Colonic mucosa (tissue), 4 donors: ENCODE data around the gene JMJD1C. TPM values are rescaled to one million over a fixed set of nuclear protein-coding genes. Genes with fewer than 3 reads are reported as not detected.

ENCODE experiments used
- DNase-seq: peaks from one replicate; pipeline ENCODE4 v3.0.0-alpha.2; 2020
- H3K27ac ChIP-seq: fragments of 200-600 bp; one replicate; pipeline ENCODE4 v1.8.0; 2021
- H3K27me3 ChIP-seq: fragments of 200-600 bp; one replicate; pipeline ENCODE4 v1.8.0; 2021
- H3K36me3 ChIP-seq: fragments of 200-600 bp; one replicate; pipeline ENCODE4 v1.8.0; 2021
- H3K4me1 ChIP-seq: fragments of 200-600 bp; one replicate; pipeline ENCODE4 v1.8.0; 2021; ENCODE audit warnings: mild to moderate bottlenecking
- H3K4me3 ChIP-seq: fragments of 200-600 bp; one replicate; pipeline ENCODE4 v1.8.0; 2021
- H3K9ac ChIP-seq, 2 donors: one replicate each; pipeline ENCODE4 v1.7.0; 2013; ENCODE audit warnings: control low read depth in 2 of 2, low read depth in 2 of 2, low read length in 2 of 2
- H3K9me3 ChIP-seq: fragments of 200-600 bp; one replicate; pipeline ENCODE4 v1.8.0; 2021
- intact Hi-C: fragments of 100-400 bp; cut with DNase I; formaldehyde crosslinking; loops from one replicate; pipeline ENCODE4 v1.14.1; 2022
- total RNA-seq, 2 donors: library from RNA; stranded (reverse); fragmentation: NEBNext Ultra II Directional in 1 of 2; extraction: Animal tissue kit (Norgen Biotek cat#: 25700) in 1 of 2; gene quantifications; one replicate each; pipeline ENCODE4 v1.2.1, GENCODE V29; 2021
- TF ChIP-seq, protein P1 (sequence below): fragments of 200-600 bp; IDR thresholded peaks from one replicate; pipeline ENCODE4 v1.8.0; 2022; ENCODE audit warnings: antibody characterized with exemption, mild to moderate bottlenecking
- donor health status: healthy.
- donor health status: DM: no; HTN: no; CAD: no.
- donor health status: DM: no; HTN: no; CAD: no.

The JMJD1C gene, protein sequence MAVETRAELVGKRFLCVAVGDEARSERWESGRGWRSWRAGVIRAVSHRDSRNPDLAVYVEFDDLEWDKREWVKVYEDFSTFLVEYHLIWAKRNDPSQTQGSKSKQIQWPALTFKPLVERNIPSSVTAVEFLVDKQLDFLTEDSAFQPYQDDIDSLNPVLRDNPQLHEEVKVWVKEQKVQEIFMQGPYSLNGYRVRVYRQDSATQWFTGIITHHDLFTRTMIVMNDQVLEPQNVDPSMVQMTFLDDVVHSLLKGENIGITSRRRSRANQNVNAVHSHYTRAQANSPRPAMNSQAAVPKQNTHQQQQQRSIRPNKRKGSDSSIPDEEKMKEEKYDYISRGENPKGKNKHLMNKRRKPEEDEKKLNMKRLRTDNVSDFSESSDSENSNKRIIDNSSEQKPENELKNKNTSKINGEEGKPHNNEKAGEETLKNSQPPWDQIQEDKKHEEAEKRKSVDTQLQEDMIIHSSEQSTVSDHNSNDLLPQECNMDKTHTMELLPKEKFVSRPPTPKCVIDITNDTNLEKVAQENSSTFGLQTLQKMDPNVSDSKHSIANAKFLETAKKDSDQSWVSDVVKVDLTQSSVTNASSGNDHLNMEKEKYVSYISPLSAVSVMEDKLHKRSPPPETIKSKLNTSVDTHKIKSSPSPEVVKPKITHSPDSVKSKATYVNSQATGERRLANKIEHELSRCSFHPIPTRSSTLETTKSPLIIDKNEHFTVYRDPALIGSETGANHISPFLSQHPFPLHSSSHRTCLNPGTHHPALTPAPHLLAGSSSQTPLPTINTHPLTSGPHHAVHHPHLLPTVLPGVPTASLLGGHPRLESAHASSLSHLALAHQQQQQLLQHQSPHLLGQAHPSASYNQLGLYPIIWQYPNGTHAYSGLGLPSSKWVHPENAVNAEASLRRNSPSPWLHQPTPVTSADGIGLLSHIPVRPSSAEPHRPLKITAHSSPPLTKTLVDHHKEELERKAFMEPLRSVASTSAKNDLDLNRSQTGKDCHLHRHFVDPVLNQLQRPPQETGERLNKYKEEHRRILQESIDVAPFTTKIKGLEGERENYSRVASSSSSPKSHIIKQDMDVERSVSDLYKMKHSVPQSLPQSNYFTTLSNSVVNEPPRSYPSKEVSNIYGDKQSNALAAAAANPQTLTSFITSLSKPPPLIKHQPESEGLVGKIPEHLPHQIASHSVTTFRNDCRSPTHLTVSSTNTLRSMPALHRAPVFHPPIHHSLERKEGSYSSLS (N-terminal part only)
- 10 to 100 TPM; 37.7 to 72.2 TPM for total RNA-seq

DNA sequence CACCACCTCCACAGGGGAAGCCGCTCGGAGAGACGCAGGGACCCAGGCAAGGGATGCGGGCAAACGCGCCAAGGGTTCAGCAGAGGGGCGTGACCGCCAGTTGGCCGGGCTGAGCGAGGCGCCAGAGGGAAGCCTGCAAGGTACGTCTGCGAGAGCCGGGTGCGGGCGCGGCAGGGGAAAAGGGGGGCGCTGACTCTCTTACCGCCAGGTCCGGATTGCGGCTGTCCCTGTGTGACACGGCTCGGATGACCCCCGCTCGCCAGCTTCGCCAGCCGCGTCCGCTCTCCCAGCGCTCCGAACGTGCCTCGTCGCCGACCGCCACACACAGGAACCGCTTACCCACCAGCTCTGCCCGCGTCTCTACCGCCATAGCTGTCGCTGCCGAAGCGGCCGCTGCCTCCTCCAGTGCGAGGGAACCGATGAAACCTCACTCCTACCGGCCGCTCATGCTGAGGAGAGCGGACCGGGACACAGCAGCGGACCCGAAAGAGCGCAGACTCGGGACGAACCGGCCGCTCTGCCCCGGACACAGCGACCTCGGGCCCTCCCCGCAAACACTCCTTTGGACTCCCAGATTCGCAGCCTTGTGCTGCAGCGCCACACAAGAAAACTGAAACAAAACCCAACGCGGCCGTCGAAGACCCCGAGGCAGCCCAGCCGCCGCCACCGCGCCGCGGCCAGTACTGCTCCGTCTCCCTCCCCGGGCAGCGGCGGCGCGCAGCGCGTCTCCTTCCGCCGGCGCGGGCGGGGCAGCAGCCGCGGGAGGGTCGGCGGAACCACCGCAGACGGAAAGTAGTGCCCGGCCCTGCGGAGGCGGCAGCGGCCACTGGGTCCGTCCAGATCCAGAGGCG lies at the start of gene JMJD1C:
Gene JMJD1C, minus strand, starts transcription at position 685 of the 851 bp plus-strand sequence. Its CDS starts 315 bp downstream, at position 370.
- intact Hi-C loops = loop anchor here (5.0 kb wide), 1 partner anchor 57 kb away; the partner anchor contains the start of gene REEP3
- peak; percentile 79 for DNase-seq
- TF ChIP-seq, protein P1, sequence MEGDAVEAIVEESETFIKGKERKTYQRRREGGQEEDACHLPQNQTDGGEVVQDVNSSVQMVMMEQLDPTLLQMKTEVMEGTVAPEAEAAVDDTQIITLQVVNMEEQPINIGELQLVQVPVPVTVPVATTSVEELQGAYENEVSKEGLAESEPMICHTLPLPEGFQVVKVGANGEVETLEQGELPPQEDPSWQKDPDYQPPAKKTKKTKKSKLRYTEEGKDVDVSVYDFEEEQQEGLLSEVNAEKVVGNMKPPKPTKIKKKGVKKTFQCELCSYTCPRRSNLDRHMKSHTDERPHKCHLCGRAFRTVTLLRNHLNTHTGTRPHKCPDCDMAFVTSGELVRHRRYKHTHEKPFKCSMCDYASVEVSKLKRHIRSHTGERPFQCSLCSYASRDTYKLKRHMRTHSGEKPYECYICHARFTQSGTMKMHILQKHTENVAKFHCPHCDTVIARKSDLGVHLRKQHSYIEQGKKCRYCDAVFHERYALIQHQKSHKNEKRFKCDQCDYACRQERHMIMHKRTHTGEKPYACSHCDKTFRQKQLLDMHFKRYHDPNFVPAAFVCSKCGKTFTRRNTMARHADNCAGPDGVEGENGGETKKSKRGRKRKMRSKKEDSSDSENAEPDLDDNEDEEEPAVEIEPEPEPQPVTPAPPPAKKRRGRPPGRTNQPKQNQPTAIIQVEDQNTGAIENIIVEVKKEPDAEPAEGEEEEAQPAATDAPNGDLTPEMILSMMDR = no peak
- Histone ChIP-seq H3K4me3 (peak within 1 kb of the TSS; percentile 71), H3K27ac (peak within 1 kb of the TSS; percentile 76), H3K36me3 (no peaks in the 10 kb centered on the region), H3K27me3 (no peaks in the 10 kb centered on the region), H3K9me3 (no peaks in the 10 kb centered on the region), H3K9ac (peak within 1 kb of the TSS; percentile 78 to 93), H3K4me1 (no peaks in the 10 kb centered on the region)

DNA sequence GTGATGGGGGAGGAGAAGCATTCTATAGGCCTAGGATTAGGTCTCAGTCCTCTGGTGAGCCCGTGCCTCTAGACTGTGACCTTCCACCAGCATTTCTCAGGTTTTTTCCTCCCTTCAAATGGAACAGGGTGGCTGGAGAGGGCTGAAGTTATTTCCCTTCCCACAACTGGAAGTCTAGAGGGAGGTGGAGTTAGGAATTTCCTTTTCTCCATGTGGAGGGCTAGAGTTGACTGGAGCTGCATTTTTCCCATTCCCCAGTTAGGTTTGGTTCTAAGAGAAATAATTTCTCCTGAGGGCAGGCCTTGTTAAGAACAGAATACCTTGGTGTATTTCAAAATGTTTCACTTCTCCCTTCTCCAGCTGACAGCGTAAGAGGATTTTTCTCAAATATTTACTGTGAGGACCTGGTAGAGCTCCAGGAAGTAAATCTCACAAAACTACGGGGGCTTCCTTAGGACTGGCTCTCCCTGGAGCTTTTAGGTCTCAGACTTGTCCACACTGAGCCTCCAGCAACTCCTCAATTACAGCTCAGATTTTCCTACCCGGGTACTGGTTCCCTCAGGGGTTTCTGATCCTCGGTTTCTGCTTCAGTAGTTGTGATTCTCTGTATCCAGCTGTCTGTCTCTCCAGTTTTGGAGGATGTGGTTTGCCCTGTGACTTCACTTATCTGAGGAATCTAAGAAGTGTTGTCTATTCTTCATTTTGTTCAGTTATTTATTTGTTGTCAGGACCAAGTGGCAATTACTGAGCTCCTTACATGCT lies 49.4 kb upstream of the JMJD1C start:
- no peak overlapping the region for H3K4me3 ChIP-seq
- no peak overlapping the region for H3K27ac ChIP-seq
- H3K36me3 ChIP-seq = no peaks in the 10 kb centered on the region
- intact Hi-C loops = no loop called here
- no peaks in the 10 kb centered on the region for H3K4me1 ChIP-seq
- no peaks in the 10 kb centered on the region for H3K9me3 ChIP-seq
- H3K27me3 ChIP-seq = no peaks in the 10 kb centered on the region
- DNase-seq = no peak
- H3K9ac ChIP-seq = no peak overlapping the region
- TF ChIP-seq, protein P1 = no peak

DNA sequence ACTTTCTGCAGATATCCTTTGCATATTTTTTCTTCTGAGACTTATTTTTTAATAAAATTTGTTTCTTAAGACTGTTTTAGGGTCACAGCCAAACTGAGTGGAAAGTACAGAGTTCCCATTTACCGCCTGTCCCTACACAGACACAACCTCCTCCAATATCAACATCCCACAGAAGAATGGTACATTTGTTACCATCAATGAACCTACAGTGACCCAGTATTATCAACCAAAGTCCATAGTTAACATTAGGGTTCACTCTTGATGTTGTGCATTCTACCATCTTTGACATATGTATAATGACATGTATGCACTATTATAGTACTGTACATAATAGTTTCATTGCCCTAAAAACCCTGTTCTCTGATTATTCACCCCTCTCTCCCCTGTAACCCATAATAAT lies 40.8 kb upstream of the JMJD1C start:
- no peak overlapping the region for H3K27ac ChIP-seq
- TF ChIP-seq, protein P1 = no peak

DNA sequence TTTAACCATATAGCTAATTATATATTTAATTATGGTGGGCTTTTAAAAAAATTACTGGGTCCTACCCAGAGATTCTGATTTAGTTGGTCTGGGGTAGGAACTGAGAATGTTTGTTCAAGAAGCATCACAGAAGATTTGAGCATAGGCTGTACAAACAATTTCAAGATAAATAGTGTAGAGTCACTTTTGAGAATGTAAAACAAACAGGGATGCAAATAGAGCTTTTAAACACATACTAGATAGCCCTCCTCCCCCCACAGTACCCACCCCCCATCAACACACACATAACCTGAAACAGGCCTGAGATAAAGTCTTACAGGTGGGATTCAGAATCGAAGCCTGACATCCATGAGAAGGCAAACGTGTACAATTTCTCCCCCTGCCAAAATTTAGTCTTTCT lies 39.8 kb upstream of the JMJD1C start:
- H3K27ac ChIP-seq = no peak overlapping the region
- TF ChIP-seq, protein P1 = no peak
- H3K27me3 ChIP-seq = no peaks in the 10 kb centered on the region
- no peaks in the 10 kb centered on the region for H3K4me1 ChIP-seq
- H3K36me3 ChIP-seq = no peaks in the 10 kb centered on the region
- DNase-seq = no peak
- H3K9me3 ChIP-seq = no peaks in the 10 kb centered on the region
- no peak overlapping the region for H3K4me3 ChIP-seq
- intact Hi-C loops = no loop called here
- H3K9ac ChIP-seq = no peak overlapping the region

More for the DNA sequence above, 40.8 kb upstream of the JMJD1C start:
- H3K9me3 ChIP-seq = no peaks in the 10 kb centered on the region
- no peak overlapping the region for H3K9ac ChIP-seq
- H3K36me3 ChIP-seq = no peaks in the 10 kb centered on the region
- DNase-seq = no peak
- no peaks in the 10 kb centered on the region for H3K4me1 ChIP-seq
- H3K27me3 ChIP-seq = no peaks in the 10 kb centered on the region
- H3K4me3 ChIP-seq = no peak overlapping the region
- intact Hi-C loops = no loop called here
